Measurements from ENCODE around the gene SEZ6L.

- TF ChIP-seq TEAD4 (IDR thresholded peaks at IDR 0.05): no peak
- no peak for TF ChIP-seq REST (IDR thresholded peaks at IDR 0.05; ENCODE audit: low read depth)
- TF ChIP-seq NFIC (IDR thresholded peaks at IDR 0.05): no peak
- no peak for TF ChIP-seq ZBTB7A (IDR thresholded peaks at IDR 0.05; ENCODE audit: low read depth)
- TF ChIP-seq MAX (IDR thresholded peaks at IDR 0.05): no peak
- no peak for TF ChIP-seq YY1 (IDR thresholded peaks at IDR 0.05; ENCODE audit: low read depth)
Measured at GRCh38 chr22:26342745-26343410, 173.6 kb downstream of the SEZ6L start.
